Left colon (tissue), 2 donors: ENCODE results near the gene WASHC3. TPM values are rescaled to one million over a fixed set of nuclear protein-coding genes. Genes with fewer than 3 reads are reported as not detected.
A peak's percentile ranks its signal among the peaks of the same experiment; 100 is the strongest.
"Not testable (repeated sequence)": the region's sequence is repeated elsewhere in the genome, so short reads cannot be mapped to it uniquely, and the experiment has no call there.

ENCODE experiments used
- ATAC-seq: fragments of 200-7000 bp; cut with Tn5 transposase; one replicate; pipeline ENCODE4 v1.9.1; 2020; ENCODE audit warnings: mild to moderate bottlenecking, moderate library complexity
- DNase-seq, 2 donors: peaks; one replicate each; pipeline ENCODE4 v3.0.0-alpha.2; 2020
- intact Hi-C, 2 donors: fragments of 100-400 bp; cut with DNase I in 1 of 2; cut with micrococcal nuclease in 1 of 2; formaldehyde crosslinking; loops; one replicate each; pipeline versions ENCODE4 v1.11.2 to v1.14.0; 2022; cut with DNase I, micrococcal nuclease
- total RNA-seq, 2 donors: library from RNA; stranded (reverse); fragmentation: NEBNext Ultra II Directional; extraction: Animal tissue kit (Norgen Biotek cat#: 25700); gene quantifications; one replicate each; pipeline ENCODE4 v1.2.1, GENCODE V29; 2021
- donor health status: DM: no; HTN: no; CAD: no.
- donor health status: DM: yes; HTN: yes; CAD: no.

WASHC3 gene
- total RNA-seq, 2 donors from 2014 or later, result 30.4 to 32.8 TPM

DNA sequence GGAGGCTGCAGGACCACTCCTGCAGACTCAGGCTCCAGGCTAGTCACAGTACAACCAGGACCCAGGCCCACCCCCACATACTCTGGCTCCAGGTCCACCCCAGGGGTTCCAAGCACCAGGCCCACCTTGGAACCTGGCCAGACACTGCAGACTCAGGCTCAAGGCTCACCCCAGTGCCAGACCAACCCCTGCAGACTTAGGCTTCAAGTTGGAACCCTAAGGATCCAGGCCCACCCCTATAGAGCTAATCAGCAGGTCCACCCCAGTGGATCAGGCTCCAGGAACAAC is 8.8 kb downstream of the WASHC3 start:
- intact Hi-C loops, result no loop called here
- ATAC-seq (no peak), DNase-seq (no peak)

DNA sequence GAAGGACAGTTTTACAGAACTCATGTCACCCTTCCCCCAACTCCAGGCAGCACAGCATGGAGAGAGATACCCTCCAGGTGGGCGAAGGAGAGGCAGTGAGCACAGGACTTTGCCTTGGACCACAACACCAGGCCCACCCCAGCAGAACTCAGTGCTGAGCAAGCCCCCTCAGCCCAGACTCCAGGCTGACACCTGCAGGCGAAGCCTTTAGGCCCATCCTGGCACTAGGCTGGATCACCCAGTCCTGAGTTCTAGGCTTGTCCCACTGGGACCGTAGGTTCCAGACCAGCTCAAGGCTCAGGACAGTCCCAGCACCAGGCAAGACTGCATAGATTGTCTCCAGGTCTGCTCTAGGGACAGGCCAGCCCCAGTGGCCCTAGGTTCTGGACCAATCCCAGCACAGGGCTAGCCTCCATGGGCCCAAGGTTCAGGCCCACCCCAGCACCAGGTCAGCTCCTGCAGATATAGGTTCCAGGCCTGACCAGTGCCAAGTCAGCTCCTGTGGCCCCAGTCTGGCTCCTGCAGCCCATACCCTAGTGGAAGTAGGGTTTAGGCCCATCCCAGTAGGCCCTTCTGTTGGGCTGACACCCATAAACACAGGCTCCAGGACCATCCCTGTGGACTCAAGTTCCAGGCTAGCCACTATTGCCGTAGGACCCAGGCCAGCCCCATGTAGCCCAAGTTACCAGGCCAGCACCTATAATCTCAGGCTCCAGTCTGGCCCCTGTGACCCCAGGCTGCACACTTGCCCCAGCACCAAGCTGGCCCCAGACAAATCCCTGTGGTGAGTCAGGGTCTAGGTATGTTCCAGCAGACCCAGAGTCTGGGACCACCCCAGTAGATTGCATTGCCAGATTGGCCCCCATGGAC is 9.4 kb downstream of the WASHC3 start:
- intact Hi-C loops, result no loop called here
- DNase-seq, result no peak
- ATAC-seq, result no peak

DNA sequence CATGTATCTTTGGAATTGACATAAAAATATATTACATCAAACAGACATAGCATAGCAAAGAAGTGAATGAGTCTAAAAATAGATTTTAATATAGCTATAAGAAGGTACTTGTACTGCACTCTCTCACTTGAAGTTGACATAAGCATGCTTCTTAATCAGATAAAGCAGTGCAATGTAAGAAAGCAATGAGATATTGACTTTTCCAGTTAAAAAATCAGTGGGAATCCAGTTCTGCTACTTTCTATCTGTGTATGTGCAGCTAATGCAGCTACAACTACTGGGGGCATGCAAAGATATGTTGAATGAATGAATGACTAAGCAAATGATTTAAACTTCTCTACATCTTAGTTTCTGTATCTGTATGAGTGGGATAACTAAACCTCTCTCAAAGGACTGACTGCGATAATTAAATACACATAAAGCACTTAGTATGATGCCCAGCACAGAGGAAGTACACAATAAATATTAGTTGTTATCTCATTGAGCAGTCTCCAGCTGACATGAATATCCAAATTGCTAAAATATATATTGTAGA is 10.3 kb downstream of the WASHC3 start:
- DNase-seq, result no peak
- no peak for ATAC-seq
- intact Hi-C loops, result no loop called here

DNA sequence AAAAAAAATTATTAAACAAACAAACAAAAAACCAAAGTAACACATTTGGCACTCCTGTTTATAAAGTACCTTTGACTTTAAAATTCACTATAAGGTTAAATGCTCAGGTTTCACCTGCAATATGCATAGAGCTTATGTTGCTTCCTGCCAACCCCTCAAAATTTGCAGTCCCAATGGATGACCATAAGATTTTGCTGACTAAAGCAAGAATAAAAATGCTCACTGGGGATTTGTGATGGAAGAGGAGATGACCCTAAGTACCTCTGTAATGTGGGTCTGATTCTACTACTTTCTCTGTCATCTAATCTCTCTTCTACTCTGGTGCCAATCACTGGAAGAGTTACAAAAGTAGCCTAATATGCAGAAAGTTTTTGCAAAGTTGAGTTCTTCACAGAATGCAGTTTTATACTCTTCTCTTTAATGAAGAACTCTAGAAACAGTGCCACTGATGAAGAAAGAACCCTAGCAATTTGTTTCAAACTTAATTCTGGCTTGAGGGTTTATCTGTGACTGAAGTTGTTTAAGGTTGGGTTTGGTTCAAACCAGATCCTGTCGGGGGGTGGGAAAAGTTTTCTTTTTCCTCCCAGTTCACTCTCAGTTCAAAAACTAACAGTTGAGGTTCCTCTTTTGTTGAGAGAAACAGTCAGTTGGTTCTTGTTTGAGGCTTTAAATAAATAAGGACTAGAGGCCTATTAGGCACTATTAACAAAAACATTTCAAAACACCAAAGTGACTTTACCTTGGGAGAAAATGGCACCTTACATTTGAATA is 10.9 kb downstream of the WASHC3 start:
- ATAC-seq (no peak), DNase-seq (no peak)
- intact Hi-C loops, result no loop called here

DNA sequence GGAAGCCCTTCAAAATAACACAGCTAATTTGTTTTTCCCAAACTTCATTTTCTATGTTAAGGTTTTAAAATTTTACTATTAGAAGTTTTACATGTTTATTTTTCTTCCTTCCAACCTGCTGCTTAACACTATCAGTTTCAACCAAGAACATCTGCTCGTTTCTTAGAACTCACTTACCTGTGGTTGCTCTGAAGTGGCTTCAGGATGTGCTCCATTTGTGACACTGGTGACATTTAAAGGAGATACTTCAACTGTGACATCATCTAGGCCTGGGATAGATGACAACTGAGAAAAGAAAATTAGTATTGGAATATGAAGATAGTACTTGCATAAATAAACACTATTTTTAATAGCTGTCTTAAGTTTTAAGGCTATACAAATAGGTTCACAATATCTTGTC is 17.9 kb downstream of the WASHC3 start:
- no peak for ATAC-seq
- intact Hi-C loops, result no loop called here
- DNase-seq, result no peak

DNA sequence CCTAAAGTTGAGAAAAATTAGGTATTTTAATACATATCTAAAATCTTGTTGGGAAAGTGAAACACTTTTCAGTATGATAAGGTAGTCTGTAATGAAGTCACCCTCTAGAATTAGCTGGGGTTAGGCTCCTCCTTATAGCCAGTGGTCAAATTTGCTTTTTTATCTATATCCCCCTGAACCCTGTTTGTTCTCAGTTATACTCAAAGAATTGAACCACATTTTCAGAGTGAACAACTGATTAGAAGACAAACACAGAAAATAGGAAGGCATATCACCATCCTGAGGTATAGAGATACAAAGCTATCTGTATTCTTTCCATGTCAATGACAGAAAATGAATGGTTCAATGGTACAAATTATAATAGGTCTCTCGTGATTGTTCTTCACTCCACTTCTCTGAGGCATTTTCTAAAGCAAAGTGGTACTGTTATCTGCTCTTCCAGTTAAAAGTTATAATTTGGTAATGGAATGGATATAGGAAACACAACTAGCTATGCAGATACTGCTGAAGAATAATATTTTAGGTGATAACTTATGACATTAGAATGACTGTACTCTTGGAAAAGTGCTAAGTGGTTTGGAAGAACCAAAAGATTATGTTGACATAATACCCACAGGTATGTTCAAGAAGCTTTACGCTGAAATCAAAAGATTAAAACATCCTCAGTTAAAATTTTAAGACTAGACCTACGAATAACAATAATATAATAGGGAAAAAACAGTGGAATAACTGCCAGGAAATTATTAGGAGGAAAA is 27.6 kb downstream of the WASHC3 start:
- intact Hi-C loops, result no loop called here
- DNase-seq (no peak), ATAC-seq (no peak)

DNA sequence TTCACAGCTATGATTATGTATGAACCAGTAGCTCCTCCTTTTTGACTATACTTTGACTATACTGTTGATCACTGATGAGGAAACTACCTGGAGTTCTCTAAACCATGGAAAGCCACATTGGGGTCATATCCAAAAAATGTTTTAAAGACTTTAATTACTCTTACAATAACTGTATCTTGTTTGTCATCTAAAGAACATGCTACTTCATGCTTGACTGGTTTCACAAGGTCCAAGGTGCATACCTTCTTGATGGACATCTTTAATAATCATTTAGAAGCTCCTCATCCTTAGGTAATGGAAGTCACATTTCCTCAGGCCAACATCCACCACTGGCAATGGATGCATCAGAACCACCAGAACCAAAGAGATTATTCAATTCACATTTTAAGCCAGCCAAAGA is 29.9 kb downstream of the WASHC3 start:
- intact Hi-C loops, result no loop called here
- ATAC-seq (no peak), DNase-seq (no peak)

DNA sequence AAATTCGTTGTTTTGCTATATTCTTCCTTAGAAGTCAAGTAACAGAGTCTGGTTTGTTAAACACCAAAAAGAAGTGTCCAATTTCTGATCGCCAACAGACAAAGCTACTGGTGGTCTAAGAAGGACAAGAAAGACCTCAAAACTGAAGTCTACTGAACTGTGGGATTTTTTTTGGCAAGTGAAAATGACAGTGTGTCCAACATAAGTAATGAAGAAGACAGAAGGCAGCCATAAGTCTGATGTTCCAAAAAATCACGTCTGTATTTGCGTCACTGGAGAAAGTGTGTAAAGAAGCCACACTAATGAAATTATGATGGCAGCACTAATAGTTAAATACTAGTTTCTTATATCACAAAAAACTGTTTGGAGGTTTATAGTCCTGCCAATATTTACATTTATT is 32.6 kb downstream of the WASHC3 start:
- no peak for DNase-seq
- intact Hi-C loops, result no loop called here
- ATAC-seq, result no peak

DNA sequence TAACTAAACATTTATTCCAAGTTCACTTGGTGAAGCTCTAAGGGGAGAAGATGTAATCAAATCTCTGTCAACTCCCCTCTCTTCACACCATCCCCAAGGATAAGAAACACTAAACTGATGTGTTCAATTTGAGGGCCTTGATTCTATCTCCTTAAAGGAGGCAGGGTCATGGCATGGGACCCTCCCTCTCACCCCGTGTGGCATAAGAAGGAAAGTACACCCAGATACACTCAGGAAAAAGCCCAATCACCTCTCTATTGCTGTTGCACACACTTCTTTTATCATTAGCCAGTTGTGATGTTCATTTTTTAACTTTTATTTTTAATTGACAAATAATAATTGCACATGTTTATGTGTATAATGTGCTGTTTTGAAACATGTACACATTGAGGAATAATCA is 35.1 kb downstream of the WASHC3 start:
- intact Hi-C loops, result no loop called here
- DNase-seq, result no peak
- ATAC-seq, result no peak

DNA sequence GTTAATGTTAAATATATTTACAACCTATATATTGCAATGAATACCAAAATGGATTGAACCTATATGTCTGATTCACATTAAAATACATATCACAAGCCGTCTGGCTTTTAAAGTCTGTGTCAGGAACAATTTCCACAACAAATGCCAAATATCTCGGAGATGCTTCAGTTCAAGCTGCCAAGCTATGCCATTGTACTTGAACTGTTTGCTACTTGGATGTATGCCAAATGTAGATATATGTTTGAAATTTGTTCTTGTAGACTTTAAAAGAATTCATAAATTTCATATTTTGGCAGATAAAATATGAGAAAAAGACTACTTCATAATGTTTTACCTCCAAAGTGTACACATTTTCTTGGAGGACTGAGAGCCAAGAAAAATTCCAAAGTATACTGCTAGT is 37.0 kb downstream of the WASHC3 start:
- intact Hi-C loops, result no loop called here
- ATAC-seq (no peak), DNase-seq (no peak)

DNA sequence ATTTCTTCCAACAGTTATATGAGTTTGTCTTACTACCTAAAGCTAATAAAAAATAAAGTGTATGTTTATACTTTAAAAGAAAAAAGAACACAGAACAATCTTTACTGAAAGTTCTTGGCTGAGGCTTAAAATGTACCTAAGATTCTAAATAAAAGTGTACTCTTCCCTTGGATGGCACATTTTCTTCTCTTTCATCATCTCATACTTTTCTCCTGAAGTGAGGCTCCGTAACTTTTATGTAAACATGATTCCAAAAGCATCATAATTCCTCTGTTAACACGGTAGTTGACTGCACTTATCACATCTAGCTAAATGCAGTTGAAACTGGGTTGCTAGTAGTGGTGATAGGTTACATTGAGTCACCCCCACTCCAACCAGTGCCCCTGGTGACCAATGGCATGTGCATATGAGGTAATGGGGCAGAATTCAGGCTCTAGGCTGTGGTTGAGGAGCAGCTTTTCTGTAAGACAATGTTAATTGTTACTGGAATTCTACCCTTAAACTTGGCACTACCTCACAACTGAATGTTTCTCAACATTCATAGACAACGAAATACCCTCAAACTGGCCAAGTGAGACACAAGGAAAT is 38.4 kb downstream of the WASHC3 start:
- DNase-seq (no peak), ATAC-seq (no peak)
- intact Hi-C loops, result no loop called here

DNA sequence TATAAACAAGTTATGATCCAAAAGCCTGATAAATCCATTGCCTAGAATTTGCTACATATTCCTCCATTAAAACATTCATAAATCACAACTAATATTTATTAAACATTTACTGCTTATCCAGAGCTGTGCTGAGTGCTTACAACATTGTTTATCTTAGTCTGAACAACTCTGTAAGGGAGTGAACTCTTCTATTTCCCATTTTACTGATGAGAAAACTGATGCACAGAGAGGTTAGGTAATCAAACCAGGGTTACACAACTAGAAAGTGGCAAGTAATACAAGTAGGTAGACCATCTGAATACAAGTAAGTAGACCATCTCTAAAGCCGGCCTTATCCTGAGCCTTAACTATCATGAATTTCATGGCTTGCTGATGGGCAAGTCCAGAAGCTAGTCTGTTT is 39.5 kb downstream of the WASHC3 start:
- ATAC-seq, result no peak
- intact Hi-C loops, result no loop called here
- DNase-seq, result no peak

DNA sequence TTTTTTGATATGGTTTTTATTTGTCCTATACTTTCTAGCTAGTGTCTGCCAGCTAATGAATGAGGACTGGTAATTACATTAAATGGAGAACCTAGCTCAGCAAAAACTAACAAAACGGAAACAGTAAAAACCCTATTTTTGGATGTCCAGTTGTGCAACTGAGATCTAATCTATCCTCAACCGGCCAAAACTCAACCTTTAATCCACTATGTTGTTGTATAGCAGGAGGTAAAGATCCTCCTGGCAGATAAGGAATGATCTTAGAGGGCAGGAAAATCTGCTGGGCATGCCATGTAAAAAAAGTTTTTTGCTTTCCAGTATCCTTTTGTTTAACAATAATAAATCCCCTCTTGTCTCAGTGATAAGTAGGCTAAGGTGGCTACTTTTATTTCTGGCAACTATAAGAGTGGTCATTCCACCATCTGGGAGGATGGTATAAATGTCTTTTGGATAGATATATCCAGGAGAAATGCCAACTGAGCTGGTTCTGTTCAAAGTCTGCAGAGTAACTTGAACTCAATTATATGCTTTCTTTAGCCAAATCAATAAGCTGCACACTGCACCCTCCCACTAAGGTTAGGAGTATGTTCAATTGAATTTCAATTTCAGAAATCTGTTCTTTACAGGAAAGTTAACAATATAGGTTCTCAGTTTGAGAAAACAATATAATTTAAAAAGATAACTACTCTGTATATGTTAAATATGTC is 40.1 kb downstream of the WASHC3 start:
- no peak for DNase-seq
- no peak for ATAC-seq
- intact Hi-C loops, result no loop called here

DNA sequence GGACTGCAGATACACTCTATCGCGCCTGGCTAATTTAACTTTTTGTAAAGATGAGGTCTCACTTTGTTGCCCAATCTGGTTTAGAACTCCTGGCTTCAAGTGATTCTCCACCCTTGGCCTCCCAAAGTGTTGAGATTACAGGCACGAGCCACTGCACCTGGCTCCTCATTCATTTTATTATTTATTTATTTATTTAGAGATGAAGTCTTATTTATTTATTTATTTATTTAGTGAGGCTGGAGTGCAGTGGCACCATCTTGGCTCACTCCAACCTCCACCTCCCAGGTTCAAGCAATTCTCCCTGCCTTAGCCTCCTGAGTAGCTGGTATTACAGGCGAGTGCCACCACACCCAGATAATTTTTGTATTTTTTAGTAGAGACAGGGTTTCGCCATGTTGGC is 43.2 kb downstream of the WASHC3 start:
- DNase-seq, intact Hi-C loops, ATAC-seq: not testable (repeated sequence)

DNA sequence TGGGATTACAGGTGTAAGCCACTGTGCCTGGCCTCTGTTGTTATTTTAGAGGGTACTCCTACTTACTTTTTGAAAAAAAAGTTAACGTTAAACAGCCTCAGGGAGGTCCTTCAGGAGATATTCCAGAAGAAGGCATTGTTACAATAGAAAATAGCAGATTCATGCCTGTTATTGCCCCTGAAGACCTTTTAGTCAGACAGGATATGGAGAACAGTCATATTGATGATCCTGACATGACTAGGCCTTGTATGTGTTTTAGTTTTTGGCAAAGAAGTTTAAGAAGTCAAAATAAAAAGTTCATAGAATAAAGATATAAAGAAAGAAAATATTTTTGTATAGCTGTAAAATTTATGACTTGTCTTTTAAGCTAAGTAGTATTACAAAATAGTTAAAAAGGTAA is 45.3 kb downstream of the WASHC3 start:
- DNase-seq (no peak), ATAC-seq (no peak)
- intact Hi-C loops, result no loop called here

DNA sequence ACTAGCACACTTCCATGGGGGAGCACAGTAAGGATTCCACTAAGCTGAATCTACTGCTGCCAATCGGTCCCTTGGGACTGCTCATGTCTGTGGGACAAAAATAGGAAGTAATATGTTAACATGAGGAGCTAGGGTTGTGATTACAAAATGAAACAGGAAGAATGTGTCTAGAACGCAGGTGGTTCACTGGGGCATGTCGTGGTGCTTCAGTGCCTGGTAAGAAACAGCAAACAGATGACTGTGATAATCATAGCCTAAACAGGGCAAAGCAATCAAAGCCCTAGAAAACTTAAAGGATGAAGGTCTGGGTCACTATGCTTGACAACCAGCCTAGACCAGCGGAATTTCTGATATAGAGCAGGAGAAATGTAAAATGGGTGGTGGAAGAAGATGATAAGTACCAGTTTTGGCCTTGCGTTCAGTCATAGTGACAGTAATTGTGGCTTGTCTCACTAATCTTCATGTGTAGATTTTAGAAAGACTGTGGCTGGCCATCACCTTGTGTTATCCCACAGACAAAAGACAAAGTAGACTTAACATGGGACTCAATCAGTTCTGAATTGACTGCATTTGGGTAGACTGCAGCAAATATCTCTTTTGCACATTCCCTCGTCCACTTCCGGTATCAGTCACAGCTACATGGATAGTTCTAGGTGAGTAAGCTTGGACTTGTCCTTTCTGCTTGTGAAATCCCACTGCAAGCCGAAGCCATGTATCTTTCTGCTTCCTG is 51.4 kb downstream of the WASHC3 start:
- intact Hi-C loops, result no loop called here
- no peak for ATAC-seq
- peak in 1 of 2 donors; percentile 6 for DNase-seq

DNA sequence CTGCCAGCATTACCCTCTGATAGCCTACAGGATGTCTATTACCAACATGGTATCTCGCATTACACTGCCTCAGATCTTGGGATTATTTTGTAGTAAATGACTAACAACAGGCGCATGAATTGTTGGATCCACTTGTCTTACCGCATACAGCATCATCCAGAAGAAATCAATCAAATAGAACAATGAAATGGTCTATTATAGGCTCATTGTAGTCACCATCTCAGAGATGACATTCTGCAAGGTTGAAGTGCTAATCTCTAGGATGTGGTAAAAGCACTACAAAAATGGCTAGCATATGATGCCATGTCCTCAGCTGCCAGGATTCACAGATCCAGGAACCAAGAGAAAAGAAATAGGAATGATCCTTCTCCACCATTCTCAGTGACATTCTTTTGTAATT is 52.0 kb downstream of the WASHC3 start:
- ATAC-seq, result no peak
- DNase-seq, result no peak
- intact Hi-C loops, result no loop called here

DNA sequence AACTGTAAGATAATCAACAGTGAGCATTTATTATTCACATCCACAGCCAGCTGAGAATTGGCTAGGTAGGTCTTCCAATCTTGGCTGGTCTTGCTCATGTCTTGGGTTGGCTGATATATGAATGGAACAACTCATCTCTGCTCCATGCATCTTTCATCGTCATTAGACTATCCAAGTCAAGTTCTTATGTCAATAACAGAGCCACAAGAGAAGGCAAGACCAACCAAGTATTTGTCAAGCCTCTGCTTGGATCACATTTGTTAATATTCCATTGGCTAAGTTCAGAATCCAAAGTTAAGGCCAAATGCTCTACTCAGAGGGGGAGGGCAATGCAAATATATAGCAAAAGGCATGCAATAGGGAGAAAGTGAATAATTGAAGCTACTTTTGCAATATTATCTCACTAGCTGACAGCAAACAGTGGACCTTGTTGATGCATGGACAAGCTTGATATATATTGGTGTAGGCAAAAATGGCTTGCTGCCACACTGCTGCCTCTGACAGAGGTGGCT is 53.1 kb downstream of the WASHC3 start:
- ATAC-seq (no peak), DNase-seq (no peak)
- intact Hi-C loops, result no loop called here
